HG03095 (cell line): ENCODE data around the gene ABCB6.
"Not testable (repeated sequence)": the region's sequence is repeated elsewhere in the genome, so short reads cannot be mapped to it uniquely, and the experiment has no call there.

ENCODE experiments used
- ATAC-seq: cut with Tn5 transposase; IDR thresholded peaks from one replicate; pipeline ENCODE4 v1.9.1; 2021; ENCODE audit warnings: moderate library complexity; ENCODE audit not compliant: unreplicated experiment

Gene ABCB6

DNA sequence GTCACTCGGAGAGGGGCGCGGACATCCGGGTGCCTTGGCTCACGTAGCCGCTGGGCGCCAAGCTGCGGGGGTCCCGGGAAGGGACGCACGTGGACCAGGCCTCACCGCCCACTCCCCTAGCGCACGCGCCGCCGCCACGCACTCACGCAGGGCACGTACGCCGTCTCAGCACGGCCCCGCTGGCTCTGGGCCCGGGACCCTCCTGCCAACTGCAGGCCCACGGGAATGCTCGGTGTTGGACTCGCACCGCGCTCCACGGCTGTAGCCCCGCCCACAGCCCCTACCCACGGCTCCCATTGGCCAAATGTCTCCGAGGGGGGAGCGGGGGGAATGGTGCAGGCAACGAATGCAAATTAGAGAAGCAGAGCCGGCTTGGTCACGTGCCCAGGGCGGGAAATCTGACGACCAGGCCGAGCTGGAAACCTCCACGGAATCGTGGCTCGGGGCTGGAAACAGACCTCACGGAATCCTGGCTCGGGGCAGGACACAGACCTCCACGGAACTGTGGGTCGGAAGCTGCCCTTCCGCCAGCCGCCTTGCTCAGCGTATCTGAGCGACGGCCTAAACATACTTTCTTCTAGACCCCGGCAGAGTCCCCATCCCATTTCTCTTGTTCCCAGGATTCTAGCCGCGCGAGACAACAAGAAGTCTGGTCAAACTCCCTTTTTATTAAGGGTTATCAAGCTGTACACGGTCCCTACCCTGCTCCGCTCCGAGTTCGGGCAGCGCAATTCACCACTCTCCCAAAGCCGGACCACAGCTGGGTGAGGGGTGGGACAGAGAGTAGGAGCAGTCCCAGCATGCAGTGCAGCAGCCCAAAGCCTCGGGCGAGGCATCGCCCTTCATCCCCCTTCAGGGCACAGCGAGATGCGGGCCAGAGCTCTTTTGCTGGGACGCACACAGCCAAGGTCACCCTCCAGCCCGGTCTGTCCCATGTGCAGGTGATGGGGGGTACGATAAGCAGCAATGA, at the start of gene ABCB6:
Gene ABCB6, minus strand, starts transcription at position 227 of the 970 bp plus-strand sequence. CDS start 285 bp downstream, outside the sequence.
- peak; percentile 77 for ATAC-seq

DNA sequence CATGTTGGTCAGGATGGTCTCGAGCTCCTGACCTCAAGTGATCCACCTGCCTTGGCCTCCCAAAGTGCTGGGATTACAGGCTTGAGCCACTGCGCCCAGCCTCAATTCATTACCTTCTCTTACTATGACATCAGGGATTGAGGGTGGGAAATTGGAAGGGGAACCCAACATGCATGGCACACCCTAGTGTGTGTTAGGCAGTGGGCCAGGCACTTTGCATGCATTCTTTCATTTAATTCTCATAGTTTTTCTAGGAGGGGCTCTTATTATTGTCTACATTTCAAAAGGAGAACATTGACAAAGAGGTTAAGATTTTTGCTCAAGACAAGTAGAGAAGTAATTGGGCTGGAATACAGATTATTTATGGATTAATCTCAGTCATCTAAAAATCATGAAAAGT, 49.5 kb upstream of the ABCB6 start:
- no peak for ATAC-seq

DNA sequence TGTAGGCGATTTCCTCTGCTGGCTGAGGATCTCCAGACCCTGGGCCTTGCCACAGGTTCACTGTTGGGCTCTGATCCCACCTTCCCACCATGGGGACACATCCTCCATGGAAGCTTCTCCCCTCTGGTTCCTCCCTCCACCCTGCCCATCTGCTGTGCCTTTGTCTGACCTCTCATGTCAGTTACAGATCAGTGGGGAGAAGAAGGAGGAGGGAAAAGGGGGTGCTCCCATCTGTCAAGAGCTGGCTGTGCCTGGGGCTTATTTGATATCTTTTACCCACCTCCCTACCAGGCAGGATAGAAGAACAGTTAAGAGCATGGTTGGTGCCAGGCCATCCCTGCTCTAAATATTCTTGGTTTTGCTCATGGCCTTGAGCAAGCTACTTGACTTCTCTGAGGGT, 48.1 kb upstream of the ABCB6 start:
- ATAC-seq: no peak

DNA sequence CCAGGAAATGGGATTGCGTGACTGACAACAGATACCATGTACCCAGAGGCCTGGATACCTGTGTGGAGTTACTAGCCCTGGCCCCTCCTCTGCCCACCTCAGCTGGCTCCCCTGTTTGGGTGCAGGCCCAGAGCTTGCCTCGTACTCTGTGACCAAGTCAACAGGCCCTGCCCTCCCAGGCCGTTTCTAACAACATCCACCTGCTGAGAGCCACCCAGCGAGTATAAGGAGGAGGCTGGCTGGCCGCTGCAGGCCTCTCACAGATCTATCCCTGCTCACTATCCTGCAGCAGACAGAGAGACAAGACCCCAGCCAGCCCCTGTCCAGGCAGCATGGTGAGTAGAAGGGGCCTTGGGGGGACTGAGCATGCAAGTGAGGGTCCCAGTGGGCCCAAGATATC, 47.5 kb upstream of the ABCB6 start:
- ATAC-seq: no peak

DNA sequence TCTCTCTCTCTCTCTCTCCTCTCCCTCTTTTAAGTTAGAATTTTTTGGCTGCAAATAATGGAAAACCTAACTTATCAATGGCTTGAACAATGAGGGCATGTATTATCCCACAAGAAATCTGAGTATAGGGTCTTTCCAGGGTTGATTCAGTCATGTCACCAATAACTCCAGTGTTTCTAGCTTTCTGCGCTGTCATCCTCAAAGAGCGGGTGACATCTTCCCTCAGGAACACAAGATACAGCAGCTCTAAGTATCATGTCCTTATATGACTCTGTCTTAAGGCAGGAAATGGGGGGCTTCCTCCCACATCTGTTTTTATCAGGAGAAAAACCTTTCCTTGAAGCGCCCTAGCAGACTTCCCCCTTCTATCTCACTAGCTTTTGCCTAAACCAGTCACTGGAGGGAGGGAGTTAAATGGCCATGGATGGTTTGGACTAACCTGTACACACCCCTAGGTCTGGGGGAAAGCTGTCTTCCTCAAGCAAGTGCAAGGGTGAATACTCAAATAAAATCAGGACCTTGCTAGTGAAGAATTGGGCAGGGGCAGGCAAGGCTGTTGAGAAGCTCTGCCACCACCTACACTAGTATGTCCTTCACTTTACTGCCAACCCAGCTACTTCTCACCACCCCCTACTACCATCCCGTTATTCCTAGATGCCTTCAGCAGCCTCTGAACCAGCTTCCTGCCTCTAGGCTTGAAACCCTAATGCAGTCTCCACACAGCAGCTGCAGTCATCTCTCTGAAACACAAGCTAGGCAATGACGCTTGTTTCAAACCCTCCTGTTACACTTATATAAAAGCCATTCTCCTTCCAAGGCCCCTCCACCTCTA, 42.5 kb upstream of the ABCB6 start:
- ATAC-seq: no peak

DNA sequence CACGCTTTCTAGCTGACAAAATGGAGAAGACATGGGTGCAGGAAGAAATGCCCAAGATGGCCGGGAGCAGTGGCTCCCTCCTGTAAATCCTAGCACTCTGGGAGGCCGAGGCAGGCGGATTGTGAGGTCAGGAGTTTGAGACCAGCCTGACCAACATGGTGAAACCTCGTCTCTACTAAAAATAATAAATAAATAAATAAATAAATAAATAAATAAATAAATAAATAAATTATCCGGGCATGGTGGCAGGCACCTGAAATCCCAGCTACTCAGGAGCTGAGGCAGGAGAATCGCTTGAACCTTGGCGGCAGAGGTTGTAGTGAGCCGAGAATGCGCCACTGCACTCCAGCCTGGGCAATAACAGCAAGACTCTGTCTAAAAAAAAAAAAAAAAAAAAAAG, 40.2 kb upstream of the ABCB6 start:
- ATAC-seq: not testable (repeated sequence)

DNA sequence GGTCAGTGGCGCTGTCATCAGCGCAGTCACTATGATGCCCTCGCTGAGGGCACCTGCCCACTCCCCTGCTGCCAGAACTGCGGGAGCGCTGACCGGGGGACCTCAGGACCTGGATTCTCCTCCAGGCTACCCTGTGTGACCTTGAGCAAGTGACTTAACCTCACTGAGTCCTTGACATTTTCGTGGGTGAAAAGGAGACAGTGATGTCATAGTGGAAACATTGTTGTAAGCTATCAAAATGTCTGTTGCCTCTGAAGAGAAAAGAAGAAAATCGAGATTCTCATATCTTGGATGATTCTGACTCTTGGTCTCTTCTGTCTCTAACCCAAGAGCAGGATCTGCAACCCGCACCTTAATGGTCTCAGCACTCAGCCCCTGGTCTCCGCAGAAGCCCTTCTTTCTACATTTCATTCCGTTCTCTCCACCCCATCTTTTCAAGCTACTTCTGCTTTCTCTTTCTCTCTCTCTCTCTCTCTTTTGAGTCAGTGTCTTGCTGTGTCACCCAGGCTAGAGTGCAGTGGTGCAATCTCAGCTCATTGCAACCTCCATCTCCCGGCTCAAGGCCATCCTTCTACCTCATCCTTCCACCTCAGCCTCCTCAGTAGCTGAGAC, 35.9 kb upstream of the ABCB6 start:
- peak; percentile 23 for ATAC-seq

DNA sequence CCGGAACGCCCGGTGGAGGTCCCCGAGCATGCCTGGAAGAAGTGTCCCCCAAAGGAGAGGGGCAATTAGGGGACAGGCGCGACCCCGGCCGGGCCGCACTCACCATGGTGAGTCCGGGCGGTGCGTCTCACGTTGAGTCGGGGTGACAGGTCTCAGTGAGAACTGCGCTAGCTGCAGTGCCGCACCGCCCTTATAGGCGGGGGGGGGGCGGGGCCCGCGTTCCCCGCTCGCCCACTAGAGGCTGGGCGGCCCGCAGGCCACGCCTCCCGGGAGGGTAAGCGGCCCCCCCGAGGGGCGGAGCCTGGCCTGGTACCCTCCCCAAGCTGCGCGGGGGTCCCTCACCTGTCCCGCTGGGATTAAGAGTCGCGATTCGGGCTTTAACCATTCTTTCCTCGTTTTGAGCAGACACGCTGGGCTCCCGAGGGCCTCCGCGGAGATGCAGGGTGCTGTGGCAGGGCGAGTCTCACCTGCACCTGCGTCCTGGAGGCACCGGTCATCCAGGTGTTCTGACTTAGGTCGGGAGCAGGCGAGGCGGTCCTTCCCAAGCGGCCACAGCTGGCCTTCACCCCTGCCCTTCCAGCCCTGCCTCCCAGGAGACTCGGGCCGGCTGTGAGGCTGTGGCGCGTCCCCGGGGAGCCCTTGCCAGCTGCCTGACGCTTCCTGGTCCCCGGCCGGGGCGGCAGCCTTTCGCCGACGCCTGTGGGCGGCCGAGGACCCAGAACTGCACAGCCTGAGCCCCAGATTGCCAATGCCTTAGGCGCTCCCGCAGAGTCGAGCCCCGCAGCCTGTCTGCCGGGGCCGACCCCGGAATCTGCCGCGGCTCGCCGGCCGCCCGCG, 35.2 kb upstream of the ABCB6 start, which contains the start of gene TUBA4A:
Gene TUBA4A, minus strand, starts transcription at position 166 of the 837 bp plus-strand sequence. Its CDS starts 60 bp downstream, at position 106.
- peak; percentile 59 for ATAC-seq

DNA sequence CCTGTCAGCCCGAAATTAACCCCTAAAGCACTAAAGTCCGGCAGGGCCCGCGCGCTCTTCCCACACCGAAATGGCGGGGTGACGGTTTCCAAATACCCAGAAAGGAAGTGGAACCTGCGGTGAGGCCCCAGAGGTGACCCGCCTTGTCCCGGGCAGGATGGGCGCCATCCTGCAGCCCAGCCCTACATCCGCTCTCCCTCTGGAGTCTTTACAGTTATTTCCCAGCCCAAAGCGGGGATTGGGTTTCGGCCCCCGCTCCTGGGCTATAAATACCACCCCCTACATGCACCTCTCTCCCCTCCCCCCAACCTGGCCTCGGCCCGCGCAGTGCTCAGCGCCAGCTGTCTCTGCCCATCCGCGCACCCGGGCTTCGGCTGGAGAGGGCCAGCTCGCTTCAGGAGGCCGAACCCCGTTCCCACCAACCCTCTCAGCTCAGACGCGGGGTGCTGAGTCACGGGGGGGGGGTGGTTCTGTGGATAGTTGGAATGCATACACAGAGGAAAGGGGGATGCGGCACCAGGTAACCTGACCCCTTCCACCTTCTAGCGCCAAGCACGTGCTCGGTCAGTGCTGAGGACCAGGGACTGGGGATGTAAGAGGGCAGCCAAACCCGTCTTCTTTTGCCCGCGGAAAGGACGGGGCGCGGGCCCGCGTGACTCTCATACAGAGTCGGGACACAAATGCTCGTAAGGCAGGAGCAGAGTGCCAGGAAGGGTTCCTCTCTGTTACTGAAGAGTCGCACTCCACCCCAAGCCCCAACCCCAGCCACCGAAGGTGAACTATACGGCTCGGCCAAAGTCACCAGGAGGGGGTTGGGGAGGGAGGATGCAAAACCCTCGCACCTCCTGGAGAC, 34.4 kb upstream of the ABCB6 start, which contains the start of gene TUBA4B:
Gene TUBA4B, plus strand, starts transcription at position 344 of the 853 bp plus-strand sequence. Its CDS starts 165 bp downstream, at position 509.
- ATAC-seq: peak; percentile 22

DNA sequence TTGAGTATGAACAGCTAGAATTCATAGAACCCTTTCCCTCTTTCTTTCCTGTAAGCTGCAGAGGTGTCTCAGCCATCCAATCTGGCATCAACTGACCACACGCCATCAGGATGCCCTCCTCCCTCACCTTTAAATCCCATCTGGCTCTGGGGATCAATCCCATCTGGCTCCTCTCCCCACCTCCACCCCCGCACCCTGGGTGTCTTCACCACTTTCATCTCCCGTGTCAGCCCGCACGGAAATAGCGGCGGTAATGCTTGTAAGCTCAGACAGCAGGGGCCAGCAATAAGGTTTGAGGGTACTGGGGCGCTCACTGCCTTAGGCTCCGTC, 33.8 kb upstream of the ABCB6 start:
- ATAC-seq: no peak

DNA sequence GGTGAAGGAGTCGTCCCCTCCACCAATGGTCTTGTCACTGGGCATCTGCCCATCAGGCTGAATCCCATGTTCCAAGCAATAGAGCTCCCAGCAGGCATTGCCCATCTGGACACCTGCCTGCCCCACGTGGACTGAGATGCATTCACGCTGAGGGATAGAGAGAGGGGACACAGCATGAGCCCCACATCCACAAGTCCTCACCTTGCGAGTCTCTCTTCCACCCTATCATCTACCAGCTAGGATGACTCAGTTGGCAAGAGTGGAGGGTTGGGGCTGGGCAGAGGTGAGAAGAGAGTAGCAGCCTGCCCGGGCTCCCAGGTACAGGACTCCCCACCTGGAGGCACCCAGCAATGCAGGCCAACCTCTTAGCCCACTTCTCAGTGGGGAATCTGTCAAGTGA, 33.3 kb upstream of the ABCB6 start:
- ATAC-seq: no peak

DNA sequence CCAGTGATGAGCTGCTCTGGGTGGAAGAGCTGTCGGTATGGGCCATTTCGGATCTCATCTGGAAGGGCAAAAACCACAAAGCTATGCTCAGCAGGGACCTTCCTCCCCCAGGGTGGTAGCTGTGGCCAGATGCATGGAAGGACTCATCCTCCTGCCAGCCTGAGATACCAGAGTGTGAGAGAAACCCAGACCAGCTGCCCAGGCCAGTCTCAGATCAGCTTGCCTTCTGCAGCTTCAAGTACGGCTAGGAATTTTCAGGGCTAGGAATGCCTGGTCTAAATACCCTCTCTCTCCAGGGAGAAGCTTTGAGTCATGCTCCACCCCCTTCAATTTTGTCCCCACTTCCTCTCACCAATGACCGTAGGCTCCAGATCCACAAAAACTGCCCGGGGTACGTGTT, 32.9 kb upstream of the ABCB6 start:
- ATAC-seq: no peak

DNA sequence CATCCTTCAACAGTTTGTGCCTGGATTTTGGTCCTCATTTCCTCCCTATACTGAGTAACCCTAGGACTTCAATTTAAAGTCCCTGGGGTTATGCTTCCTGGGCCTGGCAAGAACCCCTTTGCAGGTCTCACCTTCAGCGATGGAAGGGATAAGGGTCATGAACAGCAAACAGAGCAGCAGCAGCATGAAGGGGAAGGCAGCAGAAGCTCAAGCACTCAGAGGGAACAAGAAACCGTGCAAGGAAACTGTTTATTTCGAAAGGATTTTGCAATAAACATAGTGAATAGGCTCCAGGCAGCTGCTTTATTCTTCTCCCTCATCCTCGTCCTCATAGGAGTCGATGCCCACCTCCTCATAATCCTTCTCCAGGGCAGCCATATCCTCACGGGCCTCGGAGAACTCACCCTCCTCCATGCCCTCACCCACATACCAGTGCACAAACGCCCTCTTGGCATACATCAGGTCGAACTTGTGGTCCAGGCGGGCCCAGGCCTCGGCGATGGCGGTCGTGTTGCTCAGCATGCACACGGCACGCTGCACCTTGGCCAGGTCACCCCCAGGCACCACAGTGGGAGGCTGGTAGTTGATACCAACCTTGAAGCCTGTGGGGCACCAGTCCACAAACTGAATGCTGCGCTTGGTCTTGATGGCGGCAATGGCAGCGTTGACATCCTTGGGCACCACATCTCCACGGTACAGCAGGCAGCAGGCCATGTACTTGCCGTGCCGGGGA, 31.5 kb upstream of the ABCB6 start:
- ATAC-seq: no peak

DNA sequence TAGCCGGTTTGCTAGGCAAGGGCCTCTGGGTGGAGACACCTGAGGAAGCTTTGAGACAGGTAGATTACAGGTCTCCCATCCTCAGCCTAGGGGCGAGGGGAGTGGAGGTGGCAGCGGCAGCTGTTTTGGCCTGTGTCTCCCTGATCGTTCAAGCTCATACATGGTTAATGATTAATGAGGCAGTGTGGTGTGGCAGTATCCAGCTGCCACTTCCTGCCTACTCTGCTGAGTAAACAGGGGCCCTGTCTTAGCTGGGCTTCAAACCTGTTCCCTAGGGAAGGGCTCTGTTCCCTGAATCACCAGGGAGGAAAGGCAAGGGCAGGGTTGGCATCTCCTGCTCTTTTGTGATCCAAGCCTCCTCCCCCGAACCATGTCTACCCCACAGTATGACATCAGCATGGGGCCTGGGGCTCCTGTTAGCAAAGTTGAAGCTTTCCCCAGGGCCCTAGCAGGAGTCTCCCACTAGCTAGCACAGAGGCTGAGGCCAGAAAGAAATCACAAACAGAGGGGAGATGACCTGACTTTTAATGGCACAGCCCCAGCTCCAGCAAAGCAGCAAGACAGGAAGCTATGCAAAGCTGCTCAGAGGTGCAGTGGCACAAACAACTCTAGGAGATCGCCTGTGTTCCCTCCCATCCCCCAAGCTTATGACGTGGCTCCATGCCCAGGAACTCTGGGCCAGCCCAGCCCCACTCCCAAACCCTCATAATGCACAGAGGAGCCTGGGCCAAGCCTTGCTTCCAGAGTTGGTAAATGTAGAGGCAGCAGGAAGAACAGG, 30.6 kb upstream of the ABCB6 start:
- peak; percentile 25 for ATAC-seq

DNA sequence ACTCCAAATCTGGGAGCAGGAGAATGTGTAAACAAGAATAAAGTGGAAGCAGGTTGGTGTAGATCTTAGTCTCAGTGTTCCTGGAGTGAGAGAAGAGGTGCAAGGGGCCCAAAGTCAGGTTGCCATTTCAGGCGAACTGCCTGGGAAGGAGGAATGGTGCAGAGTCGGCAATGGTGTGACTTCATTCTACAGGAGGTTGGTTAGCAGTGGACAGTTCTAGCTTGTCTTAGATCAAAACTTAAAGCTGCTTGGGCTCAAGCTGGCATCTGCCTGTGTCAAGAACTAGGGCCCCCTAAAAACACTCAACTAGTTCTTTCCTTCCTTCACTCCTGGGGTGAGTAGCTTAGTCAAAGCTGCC, 30.1 kb upstream of the ABCB6 start:
- no peak for ATAC-seq

DNA sequence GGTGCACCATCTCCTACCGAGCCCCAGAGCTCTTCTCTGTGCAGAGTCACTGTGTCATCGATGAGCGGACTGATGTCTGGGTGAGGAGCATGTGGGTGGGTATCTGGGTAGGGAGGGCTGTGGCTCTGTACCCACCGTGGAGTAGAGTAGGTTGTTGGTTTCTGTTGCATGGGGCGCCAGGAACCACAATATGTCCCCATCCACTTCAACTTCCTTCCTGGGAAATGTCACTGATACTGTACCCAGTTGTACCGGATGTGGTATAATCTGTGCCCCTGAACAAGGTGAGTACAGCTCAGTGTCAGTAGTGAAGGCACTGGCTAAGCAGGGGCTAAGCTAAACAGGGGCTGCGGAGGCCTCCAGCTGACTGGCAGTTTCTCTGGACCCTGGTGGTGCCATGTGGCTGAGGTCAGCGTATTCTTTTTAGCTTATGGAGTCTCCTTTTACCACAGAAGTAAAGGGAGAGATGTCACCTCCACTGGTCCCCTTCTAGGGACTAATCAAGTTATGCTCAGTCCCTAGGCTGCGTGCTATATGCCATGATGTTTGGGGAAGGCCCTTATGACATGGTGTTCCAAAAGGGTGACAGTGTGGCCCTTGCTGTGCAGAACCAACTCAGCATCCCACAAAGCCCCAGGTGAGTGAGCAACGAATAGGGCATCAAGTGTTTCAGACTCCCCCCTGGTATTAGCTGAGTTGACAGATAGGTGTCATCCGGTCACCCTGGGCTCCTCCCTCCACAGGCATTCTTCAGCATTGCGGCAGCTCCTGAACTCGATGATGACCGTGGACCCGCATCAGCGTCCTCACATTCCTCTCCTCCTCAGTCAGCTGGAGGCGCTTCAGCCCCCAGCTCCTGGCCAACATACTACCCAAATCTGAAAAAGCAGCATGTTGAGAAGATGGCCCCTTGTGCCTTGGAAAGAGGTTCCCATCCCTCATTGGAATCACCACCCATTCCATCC, 29.2 kb upstream of the ABCB6 start:
- no peak for ATAC-seq

DNA sequence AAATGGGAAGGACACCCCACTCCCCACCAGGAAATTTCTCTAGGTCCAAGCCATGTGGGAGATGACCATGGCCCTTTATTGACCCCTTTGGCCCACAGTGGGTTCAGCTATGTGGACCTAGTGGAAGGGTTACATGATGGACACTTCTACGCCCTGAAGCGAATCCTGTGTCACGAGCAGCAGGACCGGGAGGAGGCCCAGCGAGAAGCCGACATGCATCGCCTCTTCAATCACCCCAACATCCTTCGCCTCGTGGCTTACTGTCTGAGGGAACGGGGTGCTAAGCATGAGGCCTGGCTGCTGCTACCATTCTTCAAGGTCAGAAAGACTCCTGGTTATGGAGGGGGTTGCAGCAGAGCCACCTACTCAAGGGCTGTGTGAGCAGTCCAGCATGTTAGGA, 27.8 kb upstream of the ABCB6 start:
- no peak for ATAC-seq
